NB4 (cell line): Measurements from ENCODE around the gene SPEM1.

ENCODE experiments used
- DNase-seq: peaks from one replicate; pipeline ENCODE4 v3.0.0; 2010; ENCODE audit warnings: low read depth
- H3K4me3 ChIP-seq: one replicate; pipeline ENCODE4 v1.5.1; 2011; ENCODE audit warnings: mild to moderate bottlenecking, low read depth, low read length, moderate library complexity
- CTCF ChIP-seq: IDR thresholded peaks from one replicate; pipeline ENCODE4 v1.5.1; 2012; ENCODE audit warnings: low read depth, low read length
- MAX ChIP-seq: IDR thresholded peaks from 2 replicates; pipeline ENCODE4 v1.6.1; 2011; ENCODE audit warnings: low read depth, low read length
- MYC ChIP-seq: IDR thresholded peaks from 2 replicates; pipeline ENCODE4 v1.6.1; 2011; ENCODE audit warnings: low read depth, low read length
- POLR2A ChIP-seq: IDR thresholded peaks from 2 replicates; pipeline ENCODE4 v1.6.1; 2011; ENCODE audit warnings: mild to moderate bottlenecking; ENCODE audit not compliant: insufficient read length; ENCODE audit errors: extremely low read depth

The SPEM1 gene

GRCh38 chr17:7419819-7420610 lies at the start of gene SPEM1:
SPEM1 (plus strand) TSS chr17:7420324; CDS start chr17:7420385, 61 bp downstream.
- no peak for DNase-seq

GRCh38 chr17:7370853-7371252 lies 49.3 kb upstream of the SPEM1 start:
- TF ChIP-seq MYC (no peak), POLR2A (no peak)
- no peak for DNase-seq
- no peak overlapping the region for H3K4me3 ChIP-seq

More at GRCh38 chr17:7419819-7420610, at the start of gene SPEM1:
- TF ChIP-seq POLR2A: no peak
- H3K4me3 ChIP-seq: no peak within 1 kb of the TSS

GRCh38 chr17:7374353-7374752 lies 45.8 kb upstream of the SPEM1 start:
- TF ChIP-seq MAX (no peak), POLR2A (no peak), CTCF (no peak), MYC (no peak)
- no peak for DNase-seq
- H3K4me3 ChIP-seq: no peak overlapping the region

GRCh38 chr17:7379134-7379533 lies 41.0 kb upstream of the SPEM1 start:
- TF ChIP-seq CTCF (no peak), POLR2A (no peak), MYC (no peak), MAX (no peak)
- DNase-seq: no peak
- H3K4me3 ChIP-seq: no peak overlapping the region

GRCh38 chr17:7380321-7380720 lies 39.8 kb upstream of the SPEM1 start:
- DNase-seq: no peak
- TF ChIP-seq MAX (no peak), POLR2A (no peak), CTCF (no peak), MYC (no peak)
- H3K4me3 ChIP-seq: no peak overlapping the region

GRCh38 chr17:7380855-7381683 lies 39.1 kb upstream of the SPEM1 start, which contains the start of gene TNK1:
TNK1 (plus strand) TSS chr17:7381089; CDS start chr17:7382927, 1,838 bp downstream.
- H3K4me3 ChIP-seq: no peak within 1 kb of the TSS
- no peak for DNase-seq
- TF ChIP-seq MYC (no peak), MAX (no peak), CTCF (no peak), POLR2A (no peak)
